Measurements from ENCODE around the gene ZNF587B.
"Not testable (repeated sequence)": the region's sequence is repeated elsewhere in the genome, so short reads cannot be mapped to it uniquely, and the experiment has no call there.

Gene ZNF587B

DNA sequence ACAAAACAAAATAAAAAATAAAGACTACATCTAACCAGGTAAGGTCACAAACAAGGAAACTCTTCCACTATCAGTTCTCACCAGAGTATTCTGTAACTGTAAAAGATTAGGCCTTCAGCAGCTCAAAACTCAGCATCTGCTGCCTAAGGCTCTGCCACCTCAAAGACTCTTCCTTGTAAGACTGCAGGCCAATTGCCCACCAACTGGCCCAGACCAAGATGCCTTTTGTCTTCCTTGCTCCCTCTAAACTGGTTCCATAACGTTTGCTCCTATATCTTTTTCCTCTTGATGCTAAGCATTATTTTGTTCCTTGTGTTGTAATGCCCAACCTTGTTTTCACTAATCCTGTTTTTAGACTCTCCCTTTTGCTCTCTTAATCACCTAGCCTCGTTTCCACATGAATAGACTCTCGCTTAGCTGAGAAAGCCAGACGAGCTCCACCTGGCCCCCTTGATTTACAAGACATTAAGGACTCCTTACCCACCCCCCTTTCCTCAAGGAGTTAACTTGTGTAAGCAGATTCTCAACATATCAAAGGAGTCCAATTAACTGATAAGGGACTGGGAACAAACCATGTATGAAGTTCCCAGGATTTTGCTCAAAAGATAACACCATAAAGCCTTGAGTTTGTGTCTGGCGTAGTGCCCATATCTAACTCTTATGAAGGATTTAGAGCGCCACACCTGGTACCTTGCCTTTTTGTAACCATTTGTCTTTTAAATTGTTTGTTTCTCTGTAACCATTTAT, 57.3 kb downstream of the ZNF587B start:
- peak overlapping the region; percentile 81 for H3K4me3 ChIP-seq (ENCODE audit: low read depth, low read length)
- H3K36me3 ChIP-seq (ENCODE audit: control insufficient read depth, insufficient read depth, low read length), result peaks cover 18% of the 10 kb centered on the region
- peak overlapping the region; percentile 99 for H3K9ac ChIP-seq (ENCODE audit: low read depth, low read length)
- H3K4me1 ChIP-seq (ENCODE audit: control insufficient read depth, insufficient read depth, low read length), result peaks cover 6% of the 10 kb centered on the region
- no peaks in the 10 kb centered on the region for H3K9me3 ChIP-seq (ENCODE audit: control insufficient read depth, insufficient read depth, low read length)
- no peaks in the 10 kb centered on the region for H3K27me3 ChIP-seq (ENCODE audit: control insufficient read depth, insufficient read depth, low read length)

DNA sequence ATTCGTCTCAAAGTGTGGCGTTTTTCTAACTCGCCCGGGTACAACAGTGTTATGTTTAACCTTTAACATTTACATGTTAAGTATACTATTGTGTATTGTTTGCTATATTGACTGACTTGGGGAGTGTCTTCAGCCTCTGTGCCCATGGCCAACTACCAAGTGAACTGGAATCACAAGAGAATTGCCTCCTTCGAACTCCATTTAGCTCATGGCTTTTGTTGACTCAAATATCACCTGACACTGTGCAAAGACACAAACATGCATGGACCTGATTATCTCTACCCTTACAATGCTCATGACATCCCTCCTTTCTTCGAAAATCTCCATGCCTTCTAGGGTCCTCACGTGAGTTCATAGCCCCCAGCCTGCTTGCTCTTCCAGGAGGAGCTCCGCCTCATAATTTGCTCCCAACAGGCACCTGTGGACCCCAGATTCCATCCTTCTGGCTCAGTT, 58.0 kb downstream of the ZNF587B start:
- Histone ChIP-seq H3K36me3 (ENCODE audit: control insufficient read depth, insufficient read depth, low read length) (peaks cover 18% of the 10 kb centered on the region), H3K9ac (ENCODE audit: low read depth, low read length) (peak overlapping the region; percentile 99), H3K4me3 (ENCODE audit: low read depth, low read length) (peak overlapping the region; percentile 81)

DNA sequence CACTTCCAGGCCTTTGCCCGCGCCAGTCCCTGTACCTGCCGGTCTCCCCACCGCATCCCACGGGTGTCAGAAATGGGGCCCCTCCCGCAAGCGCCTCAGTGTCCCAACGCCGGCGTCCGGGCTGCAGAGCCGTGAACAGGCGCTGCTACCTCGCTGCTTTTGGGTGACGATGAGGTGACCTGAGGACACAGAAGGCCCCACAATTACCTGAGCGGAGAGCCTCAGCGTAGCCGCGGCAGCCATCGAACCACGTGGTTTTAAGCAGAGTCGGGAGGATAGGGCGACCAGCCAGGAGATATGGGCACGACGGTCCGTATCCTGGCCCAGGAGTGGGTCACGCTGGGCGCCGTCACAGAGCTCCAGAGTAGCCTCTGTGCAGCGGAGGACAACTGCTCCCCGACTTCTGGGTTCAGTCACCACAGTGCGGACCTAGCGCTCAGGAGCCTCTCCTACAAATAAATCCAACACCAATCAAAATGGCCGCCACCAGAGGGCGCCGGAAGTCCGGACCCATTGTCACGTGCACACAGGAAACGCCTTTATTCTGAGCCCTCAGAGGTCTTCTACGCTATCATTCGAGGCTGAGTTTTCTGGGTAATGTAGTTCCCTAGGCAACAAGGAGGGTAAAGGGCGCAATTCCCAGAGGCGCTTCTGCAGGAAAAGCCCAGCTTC, 58.6 kb downstream of the ZNF587B start, which contains the start of gene ZNF814:
ZNF814 (minus strand) TSS at position 478 of the 672 bp plus-strand sequence; CDS start at position 243, 235 bp downstream.
- no peaks in the 10 kb centered on the region for H3K27me3 ChIP-seq (ENCODE audit: control insufficient read depth, insufficient read depth, low read length)
- H3K9ac ChIP-seq (ENCODE audit: low read depth, low read length), result peak within 1 kb of the TSS; percentile 99
- H3K4me3 ChIP-seq (ENCODE audit: low read depth, low read length), result peak within 1 kb of the TSS; percentile 81
- peaks cover 18% of the 10 kb centered on the region for H3K36me3 ChIP-seq (ENCODE audit: control insufficient read depth, insufficient read depth, low read length)
- peaks cover 10% of the 10 kb centered on the region for H3K4me1 ChIP-seq (ENCODE audit: control insufficient read depth, insufficient read depth, low read length)
- no peaks in the 10 kb centered on the region for H3K9me3 ChIP-seq (ENCODE audit: control insufficient read depth, insufficient read depth, low read length)

More for the DNA sequence above, 58.0 kb downstream of the ZNF587B start:
- Histone ChIP-seq H3K4me1 (ENCODE audit: control insufficient read depth, insufficient read depth, low read length) (peaks cover 10% of the 10 kb centered on the region), H3K27me3 (ENCODE audit: control insufficient read depth, insufficient read depth, low read length) (no peaks in the 10 kb centered on the region), H3K9me3 (ENCODE audit: control insufficient read depth, insufficient read depth, low read length) (no peaks in the 10 kb centered on the region)

DNA sequence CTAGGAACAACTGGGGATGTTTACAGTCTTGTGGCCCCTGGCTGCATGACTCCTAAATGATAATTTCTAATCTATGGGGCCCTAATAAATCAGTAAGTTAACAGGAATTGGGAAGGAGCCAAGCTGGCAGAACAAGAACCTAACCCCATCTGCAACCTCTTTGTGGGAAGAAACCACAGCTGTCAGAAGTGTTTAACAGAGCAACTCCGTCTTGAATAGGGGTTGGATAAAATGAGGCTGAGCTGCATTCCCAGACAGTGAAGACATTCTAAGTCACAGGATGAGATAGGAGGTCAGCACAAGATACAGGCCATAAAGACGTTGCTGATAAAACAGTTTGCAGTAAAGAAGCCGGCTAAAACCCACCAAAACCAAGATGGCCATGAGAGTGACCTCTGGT, 60.6 kb downstream of the ZNF587B start:
- H3K9me3 ChIP-seq (ENCODE audit: control insufficient read depth, insufficient read depth, low read length), result not testable (repeated sequence)

More for the DNA sequence above, 60.6 kb downstream of the ZNF587B start:
- H3K4me1 ChIP-seq (ENCODE audit: control insufficient read depth, insufficient read depth, low read length); H3K36me3 ChIP-seq (ENCODE audit: control insufficient read depth, insufficient read depth, low read length); H3K27me3 ChIP-seq (ENCODE audit: control insufficient read depth, insufficient read depth, low read length); H3K4me3 ChIP-seq (ENCODE audit: low read depth, low read length); H3K9ac ChIP-seq (ENCODE audit: low read depth, low read length): not testable (repeated sequence)

Data from iPS-15b (cell line).